NT2/D1 (cell line): Measurements from ENCODE around the gene ARHGEF4.

Experiments used
- DNase-seq: peaks from one replicate; pipeline ENCODE4 v3.0.0-alpha.2; 2011; ENCODE audit warnings: low read depth, low spot score
- H3K27me3 ChIP-seq: 2 replicates; pipeline ENCODE4 v1.6.0; 2011; ENCODE audit warnings: mild to moderate bottlenecking; ENCODE audit not compliant: insufficient read length, insufficient read depth
- H3K36me3 ChIP-seq: 2 replicates; pipeline ENCODE4 v1.6.1; 2011; ENCODE audit warnings: mild to moderate bottlenecking, low read length, mixed read lengths; ENCODE audit not compliant: insufficient read depth, insufficient read length
- H3K4me1 ChIP-seq: 2 replicates; pipeline ENCODE4 v1.5.1; 2011; ENCODE audit not compliant: insufficient read depth, insufficient read length
- H3K4me3 ChIP-seq: 2 replicates; pipeline ENCODE4 v1.5.1; 2011; ENCODE audit warnings: low read depth; ENCODE audit not compliant: insufficient read length
- H3K9ac ChIP-seq: 2 replicates; pipeline ENCODE4 v1.6.0; 2011; ENCODE audit warnings: low read depth; ENCODE audit not compliant: insufficient read length
- H3K9me3 ChIP-seq: 2 replicates; pipeline ENCODE4 v1.5.1; 2011; ENCODE audit warnings: mild to moderate bottlenecking, low read length; ENCODE audit not compliant: insufficient read depth
- SUZ12 ChIP-seq: IDR thresholded peaks from 2 replicates; pipeline ENCODE4 v1.6.1; 2011; ENCODE audit not compliant: insufficient read length, insufficient read depth; ENCODE audit errors: extremely low read depth
- YY1 ChIP-seq: IDR thresholded peaks from 2 replicates; pipeline ENCODE4 v1.6.1; 2011; ENCODE audit not compliant: insufficient read length, insufficient read depth
- ZNF274 ChIP-seq: IDR thresholded peaks from 2 replicates; pipeline ENCODE4 v1.6.1; 2011; ENCODE audit warnings: mild to moderate bottlenecking, low read depth, low read length

The ARHGEF4 gene

DNA sequence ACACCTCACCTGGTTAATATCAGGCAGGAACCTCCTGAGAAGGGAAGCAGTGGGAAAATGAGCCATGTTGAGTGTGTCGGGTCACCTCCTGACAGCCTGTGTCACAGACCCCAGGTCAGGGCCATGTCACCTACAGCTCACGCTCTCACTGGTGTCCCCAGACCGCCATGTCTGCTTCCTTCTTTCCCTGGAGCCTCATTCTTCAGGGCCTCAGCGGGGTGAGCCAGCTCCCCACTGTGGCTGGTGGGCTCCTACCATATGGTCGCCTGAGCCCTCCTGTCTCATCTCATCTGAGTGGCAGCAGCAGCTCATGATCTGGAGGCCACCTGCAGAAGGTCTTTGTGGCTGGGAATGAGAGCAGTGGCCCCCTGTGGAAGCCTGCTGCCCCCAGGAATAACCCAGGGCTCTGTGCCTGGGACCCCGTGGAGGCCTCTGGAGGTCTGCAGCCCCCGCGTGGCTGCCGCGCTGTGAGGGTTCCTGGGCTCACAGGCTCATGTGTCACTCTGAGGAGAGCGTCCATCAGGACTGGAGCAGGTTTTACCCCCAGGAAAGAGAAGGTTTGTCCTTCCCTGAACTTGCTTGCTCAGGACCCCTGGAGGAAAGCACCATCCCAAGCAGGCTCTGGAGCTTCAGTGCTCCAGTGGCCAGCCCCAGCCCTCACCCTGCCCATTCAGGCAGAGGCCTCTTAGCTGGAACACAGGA lies 200.1 kb downstream of the ARHGEF4 start:
- Histone ChIP-seq H3K9me3 (no peaks in the 10 kb centered on the region), H3K9ac (no peak overlapping the region), H3K27me3 (peaks cover 35% of the 10 kb centered on the region), H3K4me3 (no peak overlapping the region), H3K36me3 (peaks cover 14% of the 10 kb centered on the region), H3K4me1 (peaks cover 25% of the 10 kb centered on the region)
- no peak for DNase-seq
- TF ChIP-seq YY1 (no peak), SUZ12 (no peak), ZNF274 (no peak)

DNA sequence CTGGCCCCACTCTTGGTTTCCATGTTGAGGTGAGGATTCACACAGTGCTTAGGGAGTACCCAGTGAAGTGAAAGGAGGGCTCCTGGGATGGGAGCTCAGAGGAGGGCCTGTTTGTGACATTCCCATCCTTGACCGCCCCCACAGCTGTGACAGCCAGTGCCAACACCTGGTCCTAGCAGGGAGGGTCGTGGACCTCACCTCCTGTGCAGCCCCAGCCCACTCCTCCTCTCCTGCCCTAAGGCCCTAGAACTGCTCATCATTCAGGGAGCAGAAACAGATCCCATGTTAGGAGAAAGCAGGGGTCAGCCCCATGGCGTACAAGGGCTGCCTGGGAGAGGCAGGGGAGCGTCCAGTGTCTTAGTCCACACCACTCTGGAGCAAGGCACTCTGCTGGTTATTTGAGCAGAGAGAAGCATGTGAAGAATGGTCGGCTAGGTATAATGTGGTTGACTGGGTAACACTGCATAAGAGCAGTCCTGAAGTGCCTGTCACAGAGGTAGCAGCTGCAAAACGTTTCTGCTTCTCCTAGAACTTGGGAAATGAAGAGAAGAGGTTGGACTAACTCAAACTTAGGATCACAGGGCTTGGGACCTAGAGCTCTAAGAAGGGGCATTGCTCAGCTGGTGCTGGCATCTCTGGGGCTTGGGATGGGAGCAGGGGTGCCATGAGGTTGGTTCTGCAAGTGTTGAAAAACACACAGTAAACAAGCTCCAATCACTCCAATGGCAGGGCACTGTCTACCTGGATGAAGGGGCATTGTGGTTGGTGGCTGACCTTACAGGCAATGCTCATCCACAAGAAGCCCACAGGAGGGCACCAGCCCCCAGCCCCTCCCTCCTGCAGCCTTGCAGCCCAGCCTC lies 200.9 kb downstream of the ARHGEF4 start:
- peaks cover 35% of the 10 kb centered on the region for H3K27me3 ChIP-seq
- no peak overlapping the region for H3K9ac ChIP-seq
- no peak for TF ChIP-seq YY1
- TF ChIP-seq ZNF274, result no peak
- TF ChIP-seq SUZ12, result no peak
- H3K9me3 ChIP-seq, result no peaks in the 10 kb centered on the region
- H3K36me3 ChIP-seq, result peaks cover 18% of the 10 kb centered on the region
- no peak for DNase-seq
- H3K4me1 ChIP-seq, result peaks cover 23% of the 10 kb centered on the region
- H3K4me3 ChIP-seq, result no peak overlapping the region

DNA sequence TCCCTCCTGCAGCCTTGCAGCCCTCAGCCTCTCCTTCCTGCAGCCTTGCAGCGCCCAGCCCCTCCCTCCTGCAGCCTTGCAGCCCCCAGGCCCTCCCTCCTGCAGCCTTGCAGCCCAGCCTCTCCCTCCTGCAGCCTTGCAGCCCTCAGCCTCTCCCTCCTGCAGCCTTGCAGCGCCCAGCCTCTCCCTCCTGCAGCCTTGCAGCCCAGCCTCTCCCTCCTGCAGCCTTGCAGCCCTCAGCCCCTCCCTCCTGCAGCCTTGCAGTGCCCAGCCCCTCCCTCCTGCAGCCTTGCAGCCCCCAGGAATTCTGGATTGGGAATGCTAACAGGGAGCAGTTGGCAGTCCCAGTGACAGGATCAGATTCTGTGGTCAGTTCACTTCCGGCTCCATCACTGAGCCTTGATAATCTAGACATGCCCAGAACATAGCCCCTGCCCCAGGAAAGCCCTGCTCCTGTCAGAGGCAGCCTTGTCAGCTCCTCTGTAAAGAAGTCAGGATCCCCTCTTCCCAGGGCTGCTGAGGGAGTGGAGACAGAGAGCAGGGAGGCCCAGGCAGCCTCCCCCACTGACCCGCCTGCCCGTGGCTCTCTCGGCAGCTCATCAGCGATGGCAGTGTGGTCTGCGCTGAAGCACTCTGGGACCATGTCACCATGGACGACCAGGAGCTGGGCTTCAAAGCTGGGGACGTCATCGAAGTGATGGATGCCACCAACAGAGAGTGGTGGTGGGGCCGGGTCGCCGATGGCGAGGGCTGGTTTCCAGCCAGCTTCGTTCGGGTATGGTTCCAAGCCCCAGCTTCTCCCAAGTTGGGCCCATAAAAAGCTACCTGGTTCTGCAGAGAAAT lies 201.8 kb downstream of the ARHGEF4 start:
- DNase-seq, result no peak
- Histone ChIP-seq H3K27me3 (peaks cover 31% of the 10 kb centered on the region), H3K9ac (peak overlapping the region; percentile 21), H3K4me3 (no peak overlapping the region), H3K9me3 (no peaks in the 10 kb centered on the region), H3K36me3 (peaks cover 18% of the 10 kb centered on the region), H3K4me1 (peaks cover 25% of the 10 kb centered on the region)
- no peak for TF ChIP-seq YY1
- TF ChIP-seq ZNF274, result no peak
- no peak for TF ChIP-seq SUZ12

DNA sequence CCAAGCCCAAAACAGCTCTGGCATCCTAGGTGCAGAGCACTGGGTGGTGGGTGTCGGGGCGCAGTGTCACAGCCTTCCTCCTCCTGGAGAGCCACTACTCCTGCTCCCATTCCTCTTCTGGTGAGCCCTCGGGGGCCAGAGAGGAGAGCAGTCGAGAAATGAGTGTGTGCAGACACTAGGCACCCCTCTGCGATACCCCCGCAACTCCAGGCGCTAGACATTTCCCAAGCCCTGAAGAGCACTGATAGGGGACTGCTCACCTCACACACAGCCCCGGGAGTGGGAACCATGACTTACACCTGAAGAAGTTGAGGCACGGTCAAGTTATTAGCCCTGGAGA lies 202.4 kb downstream of the ARHGEF4 start:
- Histone ChIP-seq H3K4me3 (no peak overlapping the region), H3K9ac (no peak overlapping the region), H3K27me3 (peaks cover 25% of the 10 kb centered on the region), H3K9me3 (no peaks in the 10 kb centered on the region), H3K36me3 (peaks cover 20% of the 10 kb centered on the region), H3K4me1 (peaks cover 30% of the 10 kb centered on the region)
- no peak for DNase-seq
- TF ChIP-seq YY1 (no peak), ZNF274 (no peak)

DNA sequence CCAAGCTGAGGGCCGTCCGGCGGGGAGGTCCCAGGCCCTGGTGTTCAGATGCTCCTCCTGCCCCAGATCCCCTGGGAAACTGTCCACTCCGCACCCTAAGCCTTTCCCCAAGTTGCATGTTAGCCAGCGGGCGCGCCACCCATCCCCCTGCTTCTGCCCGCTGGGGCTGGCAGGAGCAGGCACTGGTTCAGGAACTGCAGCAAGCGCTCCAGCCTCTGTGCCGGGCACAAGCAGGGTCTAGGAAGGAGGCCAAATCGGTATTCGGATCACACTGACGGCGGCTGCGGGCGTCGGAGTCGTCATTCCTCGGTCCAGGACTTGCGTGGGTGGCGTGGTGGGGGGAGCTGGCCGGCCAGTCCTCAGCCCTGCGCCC lies 202.8 kb downstream of the ARHGEF4 start:
- no peak overlapping the region for H3K9ac ChIP-seq
- DNase-seq, result no peak
- H3K4me1 ChIP-seq, result peaks cover 30% of the 10 kb centered on the region
- TF ChIP-seq ZNF274 (no peak), SUZ12 (no peak), YY1 (no peak)
- H3K4me3 ChIP-seq, result no peak overlapping the region
- H3K36me3 ChIP-seq, result peaks cover 20% of the 10 kb centered on the region
- H3K27me3 ChIP-seq, result peaks cover 21% of the 10 kb centered on the region
- no peaks in the 10 kb centered on the region for H3K9me3 ChIP-seq

DNA sequence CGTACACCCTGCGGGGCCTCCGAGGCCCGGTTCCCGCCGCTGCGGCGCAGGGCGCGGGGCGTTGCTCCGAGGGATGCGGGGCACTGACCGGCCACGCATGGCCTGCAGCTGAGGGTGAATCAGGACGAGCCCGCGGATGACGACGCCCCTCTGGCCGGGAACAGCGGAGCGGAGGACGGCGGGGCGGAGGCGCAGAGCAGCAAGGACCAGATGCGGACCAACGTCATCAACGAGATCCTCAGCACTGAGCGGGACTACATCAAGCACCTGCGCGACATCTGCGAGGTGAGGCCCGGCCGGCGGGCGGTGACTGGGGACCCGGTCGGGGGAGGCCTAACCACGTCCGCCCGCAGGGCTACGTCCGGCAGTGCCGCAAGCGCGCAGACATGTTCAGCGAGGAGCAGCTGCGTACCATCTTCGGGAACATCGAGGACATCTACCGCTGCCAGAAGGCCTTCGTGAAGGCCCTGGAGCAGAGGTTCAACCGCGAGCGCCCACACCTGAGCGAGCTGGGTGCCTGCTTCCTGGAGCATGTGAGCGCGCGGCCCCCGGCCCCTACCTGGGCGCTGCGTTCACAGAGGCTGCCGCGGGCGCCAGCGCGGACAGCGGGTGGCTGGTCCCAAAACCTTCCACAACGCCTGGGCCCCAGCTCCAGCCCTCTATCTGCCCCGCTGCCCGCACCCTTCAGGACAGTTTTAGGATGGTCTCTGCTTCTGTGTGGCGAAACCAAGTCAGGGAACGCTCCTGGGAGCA lies 203.4 kb downstream of the ARHGEF4 start:
- DNase-seq, result no peak
- Histone ChIP-seq H3K4me1 (peaks cover 30% of the 10 kb centered on the region), H3K27me3 (peaks cover 18% of the 10 kb centered on the region), H3K9ac (no peak overlapping the region), H3K4me3 (no peak overlapping the region), H3K36me3 (peaks cover 25% of the 10 kb centered on the region), H3K9me3 (no peaks in the 10 kb centered on the region)
- TF ChIP-seq YY1, result no peak
- TF ChIP-seq ZNF274, result no peak
- TF ChIP-seq SUZ12, result no peak
